GM21576 (cell line): ENCODE data around the gene ERC1.
A peak's percentile ranks its signal among the peaks of the same experiment; 100 is the strongest.
"Not testable (repeated sequence)": the region's sequence is repeated elsewhere in the genome, so short reads cannot be mapped to it uniquely, and the experiment has no call there.

Source experiments
- ATAC-seq: cut with Tn5 transposase; IDR thresholded peaks from one replicate; pipeline ENCODE4 v1.9.1; 2021; ENCODE audit warnings: mild to moderate bottlenecking, moderate library complexity; ENCODE audit not compliant: unreplicated experiment

The ERC1 gene

DNA sequence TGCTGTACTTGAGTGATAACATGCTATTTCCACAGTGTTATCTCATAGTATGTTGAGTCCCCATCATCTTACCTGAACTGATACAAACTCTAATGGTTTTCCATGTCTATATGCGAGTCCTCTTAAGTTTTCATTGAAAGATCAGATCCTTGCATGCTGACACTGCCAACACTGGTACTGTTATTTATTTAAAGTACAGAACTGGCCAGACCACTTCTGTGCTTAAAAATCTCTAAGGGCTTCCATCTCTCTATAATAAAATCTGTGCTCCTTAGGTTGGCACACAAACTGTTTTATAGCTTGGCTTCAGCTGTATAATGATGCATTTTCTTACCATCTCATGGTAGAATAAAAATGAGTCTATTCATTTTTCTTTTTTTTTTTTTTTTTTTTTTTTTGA lies 188.1 kb downstream of the ERC1 start:
- no peak for ATAC-seq

DNA sequence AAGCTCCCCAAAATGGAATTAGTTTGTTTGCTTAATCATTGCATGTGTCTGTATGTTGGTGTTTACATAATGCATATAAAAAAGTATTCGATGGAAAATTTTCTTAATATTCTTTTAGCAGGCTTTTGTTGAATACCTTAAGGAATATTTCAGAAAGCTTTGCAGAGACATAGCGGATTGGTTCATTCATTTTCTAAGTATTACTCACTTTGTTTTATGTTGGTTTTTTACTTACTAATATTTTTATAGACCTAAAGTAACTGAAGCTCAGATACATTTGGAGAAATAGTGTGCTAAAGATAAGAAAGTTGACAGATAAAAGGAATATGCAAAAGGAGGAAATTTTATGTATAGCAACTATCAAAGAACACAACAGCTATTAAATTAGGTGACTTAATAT lies 191.0 kb downstream of the ERC1 start:
- ATAC-seq: no peak

DNA sequence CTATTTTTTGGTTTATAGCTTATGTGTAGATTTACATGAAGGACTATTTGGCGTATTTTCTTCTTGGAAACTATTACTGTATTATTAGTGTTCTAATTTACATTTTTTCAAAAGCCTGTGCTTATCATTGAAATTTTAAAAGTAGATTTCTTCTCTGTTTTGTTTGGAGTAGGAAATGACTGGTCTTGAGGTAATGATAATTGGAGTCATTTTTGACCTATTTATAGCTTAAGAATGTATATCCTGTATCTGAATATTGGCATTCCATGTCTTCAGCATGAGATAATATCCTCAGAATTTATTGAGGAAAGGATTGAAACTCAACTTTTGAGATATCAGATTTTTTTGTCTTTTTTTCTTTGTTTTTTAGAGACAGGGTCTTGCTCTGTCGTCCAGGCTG lies 193.4 kb downstream of the ERC1 start:
- no peak for ATAC-seq

DNA sequence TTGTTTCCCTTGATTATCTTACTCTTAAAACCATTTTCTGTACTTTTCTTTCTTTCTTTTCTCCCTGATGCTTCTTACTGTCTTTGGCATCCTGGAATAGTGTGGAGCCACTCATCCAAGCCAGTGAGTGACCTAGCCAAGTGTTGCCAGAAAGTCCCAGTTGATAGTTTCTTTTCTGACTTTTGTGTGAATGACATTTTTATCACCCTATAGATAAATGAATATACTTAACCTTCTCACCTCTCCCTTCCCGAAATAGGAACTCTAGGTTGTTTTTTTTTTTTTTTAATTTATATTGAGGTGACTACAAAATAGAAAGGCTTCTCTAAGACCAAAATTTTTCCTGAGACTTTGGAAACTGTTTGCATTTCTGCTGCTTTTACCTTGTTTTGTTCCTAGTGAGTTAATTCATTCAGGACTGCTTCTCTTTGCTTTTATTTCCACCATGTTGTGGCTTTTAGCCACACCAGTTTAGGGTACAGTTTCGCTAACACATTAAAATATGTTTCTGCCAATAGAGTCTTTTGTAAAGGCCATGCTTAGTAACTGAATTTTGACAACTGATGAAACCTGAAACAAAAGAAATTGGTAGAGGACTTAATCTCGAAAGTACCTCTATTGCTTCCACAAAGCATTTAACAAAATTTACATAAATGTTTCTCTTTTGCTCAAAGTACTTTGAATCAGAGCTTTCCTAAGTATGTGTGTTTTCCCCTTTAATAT lies 194.6 kb downstream of the ERC1 start:
- ATAC-seq: no peak

DNA sequence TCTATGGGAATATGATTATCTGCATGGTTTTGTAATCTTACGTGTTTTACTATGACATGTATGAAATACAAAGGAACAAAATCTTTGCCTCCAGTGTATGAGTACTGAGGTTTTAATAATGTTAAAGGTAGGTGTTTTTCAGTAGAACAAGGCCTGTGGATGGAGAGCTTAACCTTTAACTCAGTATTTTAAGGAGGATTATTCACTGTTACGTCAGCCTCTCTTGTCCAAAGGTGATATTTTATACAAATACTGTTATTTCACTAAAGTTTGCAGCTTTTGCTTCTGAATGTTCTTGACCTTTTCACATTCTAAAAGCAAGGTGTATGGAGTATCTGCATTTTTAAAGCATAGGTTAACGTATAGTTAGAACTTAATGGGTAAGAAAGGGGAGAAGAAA lies 195.3 kb downstream of the ERC1 start:
- ATAC-seq: no peak

DNA sequence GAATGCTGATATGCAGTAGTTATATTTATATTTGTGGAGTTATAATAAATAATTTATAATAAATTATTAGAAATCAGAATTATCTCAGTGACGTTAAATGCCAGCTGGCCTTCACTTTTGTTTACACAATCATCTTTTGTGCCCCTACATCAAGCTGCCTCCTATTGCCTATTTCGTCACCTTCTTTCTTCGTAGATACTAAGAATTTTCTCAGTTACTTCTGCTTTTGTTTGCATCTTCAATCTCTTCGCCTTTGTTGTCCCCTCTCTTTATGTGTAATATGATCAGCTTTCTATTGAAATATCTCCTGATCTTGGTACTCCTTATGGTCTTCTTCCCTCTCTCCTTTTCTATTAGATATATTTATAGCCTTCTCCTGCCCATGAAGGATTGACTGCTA lies 197.0 kb downstream of the ERC1 start:
- ATAC-seq: no peak

DNA sequence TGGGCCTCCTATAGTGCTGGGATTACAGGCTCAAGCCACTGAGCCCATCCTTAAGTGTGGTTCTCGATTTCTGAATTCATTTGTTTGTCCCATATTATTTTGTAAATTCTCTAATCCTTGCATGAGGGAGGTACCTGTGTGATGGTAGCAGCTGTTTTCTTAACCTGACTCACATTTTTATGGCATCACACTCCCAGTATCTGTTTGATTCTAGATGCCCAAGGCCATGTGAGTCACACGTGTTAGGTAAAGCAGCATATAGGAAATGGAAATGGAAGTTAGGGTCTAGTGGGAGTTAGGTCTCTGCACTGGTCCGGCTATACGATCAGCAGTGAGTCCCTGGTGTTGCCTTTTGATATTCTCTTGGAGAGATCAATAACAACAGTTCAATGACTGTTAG lies 198.1 kb downstream of the ERC1 start:
- no peak for ATAC-seq

DNA sequence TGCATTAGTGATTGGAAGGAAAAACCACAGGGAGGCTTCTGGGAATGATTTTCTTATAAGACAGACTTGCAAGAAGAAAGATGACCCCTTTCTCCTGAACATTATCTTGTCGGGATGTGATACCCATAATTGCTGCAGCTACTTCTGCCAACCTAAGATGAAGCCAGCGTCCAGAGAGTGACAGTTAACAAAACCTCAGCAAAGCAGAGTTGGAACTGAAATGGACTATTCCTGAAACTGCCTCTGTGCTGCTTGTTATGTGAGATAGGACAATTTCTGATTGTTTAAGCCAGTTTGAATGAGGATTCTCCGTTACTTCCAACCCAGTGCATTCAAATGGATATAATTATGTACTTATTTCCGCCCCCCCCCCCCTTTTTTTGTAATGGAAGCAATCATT lies 204.5 kb downstream of the ERC1 start:
- no peak for ATAC-seq

DNA sequence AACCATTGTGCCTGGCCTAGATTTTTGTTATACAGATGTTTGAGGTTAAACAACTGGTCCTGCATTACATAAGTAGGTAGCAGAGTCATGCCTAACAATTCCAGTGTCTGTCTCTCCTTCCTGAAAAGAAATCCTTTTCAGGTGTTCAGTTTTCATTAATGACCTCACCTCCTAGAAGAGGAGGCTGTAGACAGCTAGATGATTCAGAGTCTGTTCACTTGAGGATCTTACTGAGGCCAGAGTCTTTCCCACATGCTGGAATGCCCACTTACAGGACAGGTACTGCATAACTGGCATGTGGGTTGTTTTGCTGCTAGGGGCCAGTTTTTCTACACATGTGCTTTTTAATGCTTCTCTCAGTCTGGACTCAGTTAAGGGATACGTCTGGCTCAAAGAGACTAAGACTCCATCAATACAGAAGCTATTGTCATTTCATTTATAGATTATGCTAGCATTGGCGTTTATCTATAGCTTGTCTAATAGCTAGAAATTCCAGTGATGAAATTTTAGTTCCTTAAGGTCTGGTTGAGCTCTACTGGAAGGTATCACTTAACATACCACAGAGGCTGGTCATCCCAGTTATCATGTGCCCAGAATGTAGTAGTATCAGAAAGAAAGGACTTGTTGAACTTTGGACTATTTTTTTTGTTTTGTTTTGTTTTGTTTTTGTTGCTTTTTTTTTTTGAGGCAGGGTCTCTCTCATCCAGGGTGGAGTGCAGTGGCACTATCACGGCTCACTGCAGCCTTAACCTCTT lies 206.4 kb downstream of the ERC1 start:
- ATAC-seq: no peak

DNA sequence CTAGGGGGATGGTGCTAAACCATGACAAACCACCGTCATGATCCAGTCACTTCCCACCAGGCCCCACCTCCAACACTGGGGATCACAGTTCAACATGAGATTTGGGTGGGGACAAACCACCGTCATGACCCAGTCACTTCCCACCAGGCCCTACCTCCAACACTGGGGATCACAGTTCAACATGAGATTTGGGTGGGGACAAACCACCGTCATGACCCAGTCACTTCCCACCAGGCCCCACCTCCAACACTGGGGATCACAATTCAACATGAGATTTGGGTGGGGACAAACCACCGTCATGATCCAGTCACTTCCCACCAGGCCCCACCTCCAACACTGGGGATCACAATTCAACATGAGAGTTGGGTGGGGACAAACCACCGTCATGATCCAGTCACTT lies 207.8 kb downstream of the ERC1 start:
- not testable (repeated sequence) for ATAC-seq

DNA sequence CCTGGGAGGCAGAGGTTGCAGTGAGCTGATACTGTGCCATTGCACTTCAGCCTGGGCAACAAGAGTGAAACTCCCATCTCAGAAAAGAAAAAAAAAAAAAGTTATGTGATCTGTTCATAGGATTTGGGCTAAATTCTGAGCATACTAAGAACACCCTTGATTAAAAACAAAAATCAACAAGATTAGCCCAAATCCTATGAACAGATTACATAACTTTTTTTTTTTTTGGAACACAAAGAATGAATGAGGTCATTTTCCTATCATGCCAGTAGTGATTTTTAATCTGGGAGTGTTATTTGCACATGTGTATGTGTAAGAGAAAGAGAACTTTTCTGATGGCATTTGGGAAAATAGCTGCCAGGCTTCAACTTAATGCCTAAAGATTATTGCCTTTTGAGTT lies 208.7 kb downstream of the ERC1 start:
- ATAC-seq: no peak

DNA sequence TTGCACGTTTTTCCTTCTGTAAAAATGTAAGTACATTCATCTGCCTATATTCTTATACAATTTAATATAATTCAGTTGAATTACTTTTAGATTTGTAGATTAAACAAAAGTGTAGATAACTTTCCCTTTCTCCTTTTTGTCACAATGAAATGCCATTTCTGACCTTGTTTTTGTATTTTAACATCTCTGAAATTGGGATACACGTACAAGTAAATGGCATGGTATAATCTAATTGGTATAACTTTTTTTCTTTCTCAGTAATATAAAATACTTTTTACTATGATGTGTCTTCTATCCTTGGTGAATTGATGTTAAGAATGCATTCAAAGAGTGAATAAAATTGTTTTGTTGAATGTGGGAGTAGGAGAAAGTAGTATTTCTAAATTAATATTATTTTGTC lies 210.0 kb downstream of the ERC1 start:
- no peak for ATAC-seq

DNA sequence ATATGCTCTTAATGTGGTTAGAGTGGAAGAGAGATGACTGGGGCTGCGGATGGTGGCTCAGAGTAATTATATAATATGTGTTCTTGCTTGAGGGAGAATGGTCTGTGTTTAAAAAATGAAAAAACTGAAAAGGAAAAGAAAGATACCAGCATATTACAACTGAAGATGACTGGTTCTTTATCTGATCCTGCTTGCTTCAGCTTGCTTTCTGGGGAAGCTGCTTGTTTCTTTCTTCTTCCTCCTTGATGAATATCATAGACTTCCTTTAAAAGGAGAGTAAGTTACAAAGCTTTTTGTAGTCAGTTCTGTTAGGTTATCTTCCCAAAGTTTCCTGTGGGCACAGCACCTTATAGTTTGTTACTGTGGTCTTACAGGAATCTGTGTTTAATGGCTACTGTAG lies 210.9 kb downstream of the ERC1 start:
- no peak for ATAC-seq

DNA sequence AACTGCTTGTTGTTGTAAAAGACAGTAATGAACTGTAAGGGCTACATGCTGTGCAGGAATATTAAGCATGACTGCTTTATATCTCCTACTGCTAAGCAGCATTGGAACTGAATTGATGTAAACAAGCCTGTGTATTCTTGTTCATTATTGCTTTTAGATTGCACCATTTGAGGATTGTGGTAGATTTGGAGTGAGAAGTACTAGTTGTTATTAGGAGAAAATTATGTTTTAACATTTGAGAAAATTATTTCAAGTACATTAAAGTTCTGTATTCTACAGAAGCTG lies 212.7 kb downstream of the ERC1 start:
- ATAC-seq: no peak

DNA sequence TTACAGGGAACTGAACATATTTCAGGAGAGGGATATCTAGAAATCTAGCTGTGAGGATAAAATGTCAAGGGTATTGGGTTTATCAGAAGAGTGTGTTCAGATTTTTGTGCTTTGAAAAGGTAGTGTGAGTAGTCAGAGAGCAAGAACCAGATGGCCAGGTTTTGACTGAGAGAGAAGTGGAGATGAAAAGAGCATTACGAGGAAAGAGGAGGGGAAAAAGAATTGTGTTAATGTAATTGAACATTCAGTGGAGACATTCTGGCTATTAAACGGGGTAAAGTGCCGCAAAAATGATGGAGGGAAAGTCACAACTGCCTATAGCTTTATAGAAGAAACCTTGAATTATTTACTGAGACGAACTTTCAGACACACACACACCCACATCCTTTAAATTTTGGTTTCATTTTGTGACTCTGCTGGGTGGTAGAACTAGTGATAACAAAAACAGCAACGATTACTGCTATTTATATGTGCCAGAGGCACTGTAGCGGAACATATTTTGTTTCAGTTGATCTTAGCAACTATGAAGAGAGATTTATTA lies 213.6 kb downstream of the ERC1 start:
- ATAC-seq: peak; percentile 93

DNA sequence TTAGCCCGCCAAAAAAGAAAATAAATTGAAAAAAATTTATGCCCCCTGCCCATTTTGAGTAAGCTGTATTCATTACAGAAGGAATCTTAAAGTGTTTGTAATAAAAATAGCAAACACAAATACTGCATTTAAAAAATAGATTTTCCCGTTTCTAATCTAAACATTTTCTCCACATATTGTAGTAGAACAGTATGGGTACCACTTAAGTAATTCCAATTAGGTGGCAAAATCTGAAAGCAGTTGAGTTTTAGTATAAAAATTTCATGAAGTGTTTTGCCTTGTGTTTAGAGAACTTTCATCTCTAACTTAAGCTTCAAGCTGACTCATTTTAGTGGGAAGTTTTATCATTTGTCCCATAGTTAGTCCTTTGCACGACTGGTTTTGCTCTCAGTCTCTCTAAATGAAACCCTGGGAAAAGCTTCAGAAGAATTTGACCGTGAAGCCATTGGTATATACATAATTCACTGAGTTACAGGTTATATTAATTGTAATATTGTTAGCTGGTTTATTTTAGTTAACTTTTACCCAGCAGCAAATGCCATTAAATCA lies 214.6 kb downstream of the ERC1 start:
- ATAC-seq: no peak

DNA sequence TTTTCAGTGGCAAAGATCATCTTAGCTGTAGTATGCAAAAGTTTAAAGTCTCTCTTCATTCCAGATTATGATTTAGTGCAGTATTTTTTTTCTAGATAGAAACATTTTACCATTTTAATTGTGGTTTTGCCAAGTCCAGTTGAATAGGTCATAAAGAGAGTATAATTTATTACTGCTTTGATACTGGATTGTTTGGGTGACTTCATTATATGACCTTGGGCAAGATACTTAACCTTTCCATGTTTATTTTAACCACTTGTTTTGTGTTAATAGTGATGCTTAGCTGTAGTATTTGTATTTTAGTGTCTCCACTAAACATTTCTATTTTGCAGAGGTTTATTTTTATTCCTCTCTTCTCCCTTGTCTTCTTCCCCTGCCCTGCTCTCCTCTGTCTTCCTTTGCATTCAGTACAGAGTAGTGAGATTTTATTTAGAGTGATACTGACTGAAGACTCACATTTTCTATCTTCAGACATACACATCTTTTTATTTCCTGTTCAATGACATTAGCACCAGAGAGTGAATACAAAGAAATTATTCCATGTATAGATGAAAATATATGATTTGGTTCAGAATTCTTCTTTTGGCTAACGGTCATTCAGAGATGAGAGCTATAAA lies 215.2 kb downstream of the ERC1 start:
- no peak for ATAC-seq

DNA sequence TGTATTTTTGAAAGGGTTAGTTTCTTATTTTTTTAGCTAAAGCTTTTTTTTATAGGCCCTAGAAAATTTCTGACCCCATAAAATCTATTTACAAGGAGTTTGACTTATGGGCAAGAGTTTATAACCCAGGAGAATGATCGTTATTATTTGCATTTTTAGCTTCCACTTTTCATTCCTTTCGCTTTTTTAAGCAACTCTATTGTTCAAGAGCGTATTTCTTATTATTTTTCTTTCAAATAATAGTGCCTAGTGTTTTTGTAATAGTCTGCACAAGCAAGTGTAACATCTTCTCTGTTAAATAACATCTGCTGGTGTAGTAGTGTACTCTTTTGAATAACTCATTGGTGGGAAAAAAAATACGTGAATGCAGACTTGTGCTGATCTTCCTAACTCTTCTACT lies 216.3 kb downstream of the ERC1 start:
- ATAC-seq: no peak

DNA sequence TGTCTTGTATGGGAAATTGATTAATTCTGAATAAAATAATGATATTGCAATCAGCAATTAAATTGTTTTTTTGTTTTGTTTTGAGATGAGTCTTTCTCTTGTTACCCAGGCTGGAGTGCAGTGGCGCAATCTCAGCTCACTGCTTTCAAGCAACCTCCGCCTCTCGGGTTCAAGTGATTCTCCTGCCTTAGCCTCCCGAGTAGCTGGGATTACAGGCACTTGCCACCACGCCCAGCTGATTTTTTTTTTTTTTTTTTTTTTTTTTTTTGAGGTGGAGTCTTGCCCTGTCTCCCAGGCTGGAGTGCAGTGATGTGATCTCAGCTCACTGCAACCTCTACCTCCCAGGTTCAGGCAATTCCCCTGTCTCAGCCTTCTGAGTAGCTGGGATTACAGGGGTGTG lies 217.7 kb downstream of the ERC1 start:
- not testable (repeated sequence) for ATAC-seq

DNA sequence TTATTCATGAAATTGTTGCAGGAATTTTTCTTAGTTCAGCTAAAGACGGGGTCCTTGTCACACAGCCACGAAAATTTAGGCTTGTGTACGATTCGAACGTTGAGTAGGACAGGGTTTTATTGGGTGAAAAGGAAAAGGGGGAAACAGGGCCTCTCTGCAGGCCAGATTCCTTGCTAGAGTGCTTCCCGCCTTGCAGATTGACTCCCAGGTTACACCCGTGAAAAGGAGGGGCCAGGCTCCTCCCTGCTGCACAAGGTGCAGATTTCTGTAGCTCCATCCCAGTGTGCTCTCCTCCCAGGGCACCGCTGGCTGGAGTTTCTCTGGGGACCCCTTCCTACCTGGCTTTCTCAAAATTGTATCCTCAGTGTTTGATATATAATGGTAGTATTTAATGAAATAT lies 221.5 kb downstream of the ERC1 start:
- no peak for ATAC-seq

DNA sequence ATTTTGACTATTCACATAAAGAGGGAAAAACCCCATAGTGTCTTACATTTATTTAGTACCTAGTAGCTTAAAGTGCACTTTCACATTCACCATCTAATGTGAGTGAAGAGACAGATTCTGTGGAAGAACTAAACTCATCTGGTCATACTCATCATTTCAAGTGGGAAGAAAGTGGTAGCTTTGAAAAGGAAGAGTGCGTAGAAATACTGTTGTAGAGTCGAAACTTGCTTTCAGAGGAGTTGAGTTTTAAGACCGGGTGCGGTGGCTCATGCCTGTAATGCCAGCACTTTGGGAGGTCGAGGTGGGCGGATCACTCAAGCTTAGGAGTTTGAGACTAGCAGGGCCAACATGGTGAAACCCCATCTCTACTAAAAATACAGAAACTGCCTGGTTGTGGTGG lies 222.2 kb downstream of the ERC1 start:
- no peak for ATAC-seq

DNA sequence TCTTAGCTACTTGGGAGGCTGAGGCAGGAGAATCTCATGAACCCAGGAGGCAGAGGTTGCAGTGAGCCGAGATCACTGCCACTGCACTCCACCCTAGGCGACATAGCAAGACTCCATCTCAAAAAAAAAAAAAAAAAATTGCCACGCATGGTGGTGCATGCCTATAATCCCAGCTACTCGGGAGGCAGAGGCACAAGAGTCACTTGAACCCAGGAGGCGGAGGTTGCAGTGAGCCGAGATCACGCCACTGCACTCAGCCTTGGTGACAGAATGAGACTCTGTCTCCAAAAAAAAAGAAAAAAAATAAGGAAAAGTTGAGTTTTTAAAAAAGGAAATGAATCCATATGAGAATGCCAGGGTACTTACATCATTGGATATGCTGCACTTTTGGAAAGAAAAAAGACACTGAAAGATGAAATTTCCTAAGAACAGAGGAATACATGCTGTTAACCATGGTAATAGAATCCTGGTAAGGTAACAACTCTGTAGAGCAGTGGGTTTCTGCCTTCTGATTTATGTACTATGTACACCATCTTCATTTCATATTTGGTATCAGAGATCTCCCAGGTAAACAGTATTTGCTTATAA lies 222.7 kb downstream of the ERC1 start:
- ATAC-seq: no peak
